Neural cell (in vitro differentiated cells): ENCODE data around the gene SHISA5. TPM values are rescaled to one million over a fixed set of nuclear protein-coding genes. Genes with fewer than 3 reads are reported as not detected.

ENCODE experiments used
- H2AFZ ChIP-seq: fragments of 200-600, 300-800 bp; sonication (generic), shearing (Covaris generic); 2 replicates; pipeline ENCODE4 v1.6.0; 2014; ENCODE audit warnings: low read depth, mild to moderate bottlenecking, antibody characterized with exemption, low read length, moderate library complexity
- H3F3A ChIP-seq: fragments of 200-600 bp; shearing (Covaris generic); 2 replicates; pipeline ENCODE4 v1.6.1; 2016; ENCODE audit warnings: mild to moderate bottlenecking, moderate library complexity, mixed read lengths, antibody characterized with exemption, low read length; ENCODE audit not compliant: insufficient read depth, poor library complexity, severe bottlenecking
- H3K27ac ChIP-seq: fragments of 200-600, 300-800 bp; sonication (generic), shearing (Covaris generic); 2 replicates; pipeline ENCODE4 v1.5.1; 2014; ENCODE audit warnings: mild to moderate bottlenecking, low read length, moderate library complexity
- H3K27me3 ChIP-seq: fragments of 300-800, 200-600 bp; sonication (generic), shearing (Covaris generic); 2 replicates; pipeline ENCODE4 v1.6.0; 2014; ENCODE audit warnings: mild to moderate bottlenecking, low read depth, low read length, moderate library complexity; ENCODE audit not compliant: insufficient read depth
- H3K36me3 ChIP-seq: fragments of 300-800, 200-600 bp; sonication (generic), shearing (Covaris generic); 2 replicates; pipeline ENCODE4 v1.5.1; 2014; ENCODE audit warnings: mild to moderate bottlenecking, antibody characterized with exemption, low read length, moderate library complexity; ENCODE audit not compliant: insufficient read depth
- H3K4me2 ChIP-seq: fragments of 300-800, 200-600 bp; sonication (generic), shearing (Covaris generic); 2 replicates; pipeline ENCODE4 v1.6.0; 2014; ENCODE audit warnings: mild to moderate bottlenecking, low read length
- H3K4me3 ChIP-seq: fragments of 300-800, 200-600 bp; sonication (generic), shearing (Covaris generic); 2 replicates; pipeline ENCODE4 v1.5.1; 2014; ENCODE audit warnings: mild to moderate bottlenecking, low read length, moderate library complexity
- H3K79me2 ChIP-seq: fragments of 200-600 bp; shearing (Covaris generic); replicated peaks from 2 replicates; pipeline ENCODE4 v1.6.0; 2014; ENCODE audit warnings: mild to moderate bottlenecking, low read length, moderate library complexity; ENCODE audit not compliant: insufficient read depth
- H3K9ac ChIP-seq: fragments of 300-800, 200-600 bp; sonication (generic), shearing (Covaris generic); 2 replicates; pipeline ENCODE4 v1.6.1; 2016; ENCODE audit warnings: mild to moderate bottlenecking, low read length, mixed read lengths
- H3K9me2 ChIP-seq: fragments of 200-600 bp; shearing (Covaris generic); 2 replicates; pipeline ENCODE4 v1.6.1; 2016; ENCODE audit warnings: mild to moderate bottlenecking, low read length, mixed read lengths; ENCODE audit not compliant: insufficient read depth
- H3K9me3 ChIP-seq: fragments of 200-600, 300-800 bp; sonication (generic), shearing (Covaris generic); 2 replicates; pipeline ENCODE4 v1.6.1; 2016; ENCODE audit warnings: mild to moderate bottlenecking, mixed run types, low read length, moderate library complexity, mixed read lengths
- H4K20me1 ChIP-seq: fragments of 200-600 bp; shearing (Covaris generic); 2 replicates; pipeline ENCODE4 v1.6.1; 2016; ENCODE audit warnings: mild to moderate bottlenecking, mixed run types; ENCODE audit not compliant: insufficient read depth
- CTCF ChIP-seq: fragments of 450-650 bp; IDR thresholded peaks from 2 replicates; pipeline ENCODE4 v1.5.1; 2014; ENCODE audit warnings: antibody characterized with exemption, mild to moderate bottlenecking, moderate library complexity; ENCODE audit not compliant: poor library complexity, severe bottlenecking
- EP300 ChIP-seq: fragments of 450-650 bp; conservative IDR thresholded peaks from 2 replicates; pipeline ENCODE4 v1.6.1; 2014; ENCODE audit warnings: antibody characterized with exemption, mild to moderate bottlenecking, moderate library complexity; ENCODE audit not compliant: poor library complexity, severe bottlenecking
- EZH2 ChIP-seq: fragments of 200-600, 300-800 bp; shearing (Covaris generic), sonication (generic); IDR thresholded peaks from 2 replicates; pipeline ENCODE4 v1.6.1; 2014; ENCODE audit warnings: antibody characterized with exemption, low read length, borderline replicate concordance, mild to moderate bottlenecking; ENCODE audit not compliant: insufficient read depth, poor library complexity, severe bottlenecking
- MXI1 ChIP-seq: fragments of 450-650 bp; conservative IDR thresholded peaks from 2 replicates; pipeline ENCODE4 v1.6.1; 2014; ENCODE audit warnings: antibody characterized with exemption, mild to moderate bottlenecking; ENCODE audit not compliant: poor library complexity, severe bottlenecking
- POLR2AphosphoS5 ChIP-seq: IDR thresholded peaks from 2 replicates; pipeline ENCODE4 v1.6.1; 2012
- RAD21 ChIP-seq: fragments of 450-650 bp; conservative IDR thresholded peaks from 2 replicates; pipeline ENCODE4 v1.6.1; 2014; ENCODE audit warnings: antibody characterized with exemption, mild to moderate bottlenecking, moderate library complexity
- REST ChIP-seq: IDR thresholded peaks from 2 replicates; pipeline ENCODE4 v1.6.1; 2012; ENCODE audit warnings: borderline replicate concordance
- SMC3 ChIP-seq: fragments of 450-650 bp; conservative IDR thresholded peaks from 2 replicates; pipeline ENCODE4 v1.6.1; 2014; ENCODE audit warnings: antibody characterized with exemption, mild to moderate bottlenecking, moderate library complexity; ENCODE audit not compliant: poor library complexity
- TAF1 ChIP-seq: IDR thresholded peaks from 2 replicates; pipeline ENCODE4 v1.6.1; 2012; ENCODE audit warnings: low read depth
- polyA plus RNA-seq: library from polyadenylated mRNA; depleted of rRNA; stranded (reverse); fragments of >200 nt; gene quantifications from 2 replicates; pipeline ENCODE4 v1.2.3, GENCODE V29; 2014

The SHISA5 gene
- polyA plus RNA-seq, 1 donor from 2014 or later, result 121 TPM

GRCh38 chr3:48519277-48519643 lies 15.3 kb upstream of the SHISA5 start:
- Histone ChIP-seq H3K79me2 (no peaks in the 10 kb centered on the region), H3K36me3 (no peaks in the 10 kb centered on the region), H3K9me2 (no peaks in the 10 kb centered on the region), H4K20me1 (no peaks in the 10 kb centered on the region), H2AFZ (no peak overlapping the region), H3K4me3 (no peak overlapping the region), H3K9me3 (no peaks in the 10 kb centered on the region), H3K27ac (no peak overlapping the region), H3K27me3 (no peaks in the 10 kb centered on the region), H3F3A (no peaks in the 10 kb centered on the region), H3K4me2 (no peak overlapping the region), H3K9ac (no peak overlapping the region)
- TF ChIP-seq RAD21, result no peak
- no peak for TF ChIP-seq EP300
- TF ChIP-seq POLR2AphosphoS5, result no peak
- TF ChIP-seq REST, result no peak
- TF ChIP-seq CTCF, result no peak
- no peak for TF ChIP-seq MXI1
- no peak for TF ChIP-seq EZH2
- TF ChIP-seq TAF1, result no peak
- no peak for TF ChIP-seq SMC3

DNA sequence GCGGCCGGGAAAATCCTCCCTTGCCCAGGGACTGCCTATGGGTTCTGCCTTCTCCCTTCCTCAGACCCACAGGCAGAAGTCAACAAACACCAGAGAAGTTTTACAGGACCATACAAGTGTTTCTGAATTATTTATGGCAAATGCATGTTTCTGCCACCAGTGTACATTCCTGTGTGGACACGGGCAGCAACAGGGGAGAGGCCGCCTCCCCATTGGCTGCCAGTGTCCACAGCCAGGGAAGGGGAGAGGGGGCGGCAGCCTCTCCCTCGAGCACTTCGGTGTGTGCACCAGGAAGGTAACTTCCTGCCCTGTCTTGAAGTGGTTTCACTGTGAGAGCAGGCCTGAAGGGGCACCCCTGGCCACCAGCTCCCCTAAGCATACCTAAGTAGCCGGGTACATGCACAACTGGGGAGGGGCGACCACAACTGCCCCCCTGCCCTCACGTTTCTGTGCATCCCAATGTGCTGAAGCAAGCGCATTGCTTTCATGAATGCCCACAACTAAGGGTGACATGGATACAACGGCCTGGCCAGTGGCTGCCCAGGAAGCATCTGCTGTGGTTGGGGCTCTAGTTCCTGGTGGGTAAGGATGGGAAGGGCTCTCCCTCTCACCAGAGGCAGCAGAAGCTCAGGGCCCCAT lies 14.8 kb upstream of the SHISA5 start:
- Histone ChIP-seq H4K20me1 (no peaks in the 10 kb centered on the region), H3K4me2 (no peak overlapping the region), H3K9ac (no peak overlapping the region), H3K9me3 (no peaks in the 10 kb centered on the region), H2AFZ (no peak overlapping the region), H3K27ac (no peak overlapping the region), H3K9me2 (no peaks in the 10 kb centered on the region), H3K79me2 (no peaks in the 10 kb centered on the region), H3F3A (no peaks in the 10 kb centered on the region), H3K27me3 (no peaks in the 10 kb centered on the region), H3K4me3 (no peak overlapping the region), H3K36me3 (no peaks in the 10 kb centered on the region)
- TF ChIP-seq EP300, result no peak
- TF ChIP-seq CTCF, result no peak
- TF ChIP-seq EZH2, result no peak
- no peak for TF ChIP-seq MXI1
- TF ChIP-seq SMC3, result no peak
- TF ChIP-seq RAD21, result no peak
- no peak for TF ChIP-seq REST
- TF ChIP-seq POLR2AphosphoS5, result no peak
- no peak for TF ChIP-seq TAF1
